ENCODE data around the gene SH2D3C. TPM values are rescaled to one million over a fixed set of nuclear protein-coding genes. Genes with fewer than 3 reads are reported as not detected.

Gene SH2D3C
- total RNA-seq, 2 experiments from 2014 or later, result 30.3 to 35.2 TPM

DNA sequence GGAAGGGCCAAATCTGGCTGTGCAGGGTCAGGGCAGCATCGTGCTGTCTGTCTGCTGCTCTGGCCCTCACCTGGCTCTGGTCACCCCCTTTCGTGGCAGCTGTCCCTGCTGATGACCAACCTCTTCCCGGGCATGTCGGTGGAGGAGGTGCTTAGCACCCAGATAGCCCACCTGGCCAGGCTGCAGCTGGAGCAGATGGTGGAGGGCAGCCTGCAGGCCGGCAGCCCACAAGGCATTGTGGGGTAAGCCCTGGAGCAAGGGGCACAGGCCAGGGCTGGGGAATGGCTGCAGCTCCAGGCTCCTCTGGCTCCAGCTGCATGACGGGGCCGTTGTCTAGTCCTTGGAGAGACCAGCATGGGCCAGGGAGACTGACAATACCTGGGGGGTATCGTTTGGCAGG lies 51.6 kb downstream of the SH2D3C start:
- H3K4me1 Mint-ChIP-seq, result no peaks in the 10 kb centered on the region
- H3K9me3 Mint-ChIP-seq (ENCODE audit: low read depth), result no peaks in the 10 kb centered on the region
- DNase-seq (no peak), ATAC-seq (no peak)
- ChIA-PET CTCF (interaction anchor here (0.6 to 1.0 kb wide), 2 partner anchors 8 to 37 kb away, joined by 3 to 4 read pairs; no protein-coding TSS in a partner anchor), POLR2A (no interaction called here)
- no peak overlapping the region for H3K27ac Mint-ChIP-seq
- no peaks in the 10 kb centered on the region for H3K36me3 Mint-ChIP-seq (ENCODE audit: low read depth)
- no peaks in the 10 kb centered on the region for H3K27me3 Mint-ChIP-seq
- intact Hi-C loops (cut with DNase I, micrococcal nuclease), result no loop called here
- H3K4me3 Mint-ChIP-seq, result no peak overlapping the region

GRCh38 chr9:127724012-127724411 lies 54.5 kb downstream of the SH2D3C start:
- Mint-ChIP-seq H3K36me3 (ENCODE audit: low read depth) (no peaks in the 10 kb centered on the region), H3K4me1 (peaks cover 11% of the 10 kb centered on the region), H3K27ac (no peak overlapping the region), H3K27me3 (no peaks in the 10 kb centered on the region), H3K9me3 (ENCODE audit: low read depth) (no peaks in the 10 kb centered on the region), H3K4me3 (no peak overlapping the region)
- ATAC-seq (no peak), DNase-seq (no peak)
- intact Hi-C loops (cut with DNase I, micrococcal nuclease), result no loop called here
- ChIA-PET POLR2A (no interaction called here), CTCF (interaction anchor here (0.6 kb wide), 1 partner anchor 198 kb away, joined by 3 read pairs; no protein-coding TSS in a partner anchor)

GRCh38 chr9:127723444-127723843 lies 55.0 kb downstream of the SH2D3C start:
- H3K4me1 Mint-ChIP-seq, result peaks cover 11% of the 10 kb centered on the region
- no peak overlapping the region for H3K27ac Mint-ChIP-seq
- no peak overlapping the region for H3K4me3 Mint-ChIP-seq
- ATAC-seq (no peak), DNase-seq (no peak)
- no peaks in the 10 kb centered on the region for H3K9me3 Mint-ChIP-seq (ENCODE audit: low read depth)
- ChIA-PET POLR2A (no interaction called here), CTCF (no interaction called here)
- no peaks in the 10 kb centered on the region for H3K36me3 Mint-ChIP-seq (ENCODE audit: low read depth)
- no peaks in the 10 kb centered on the region for H3K27me3 Mint-ChIP-seq
- intact Hi-C loops (cut with DNase I, micrococcal nuclease), result no loop called here

- no peak for ATAC-seq
- ChIA-PET POLR2A (no interaction called here), CTCF (no interaction called here)
- H3K4me1 Mint-ChIP-seq, result peaks cover 11% of the 10 kb centered on the region
- intact Hi-C loops (cut with DNase I, micrococcal nuclease), result no loop called here
- H3K4me3 Mint-ChIP-seq, result no peak overlapping the region
- no peak overlapping the region for H3K27ac Mint-ChIP-seq
- no peaks in the 10 kb centered on the region for H3K9me3 Mint-ChIP-seq (ENCODE audit: low read depth)
- no peaks in the 10 kb centered on the region for H3K27me3 Mint-ChIP-seq
- no peak for DNase-seq
- no peaks in the 10 kb centered on the region for H3K36me3 Mint-ChIP-seq (ENCODE audit: low read depth)
Observed at GRCh38 chr9:127723013-127723412, 55.5 kb downstream of the SH2D3C start.

GRCh38 chr9:127722055-127722745 lies 56.3 kb downstream of the SH2D3C start:
- no peak overlapping the region for H3K4me3 Mint-ChIP-seq
- H3K9me3 Mint-ChIP-seq (ENCODE audit: low read depth), result no peaks in the 10 kb centered on the region
- peaks cover 11% of the 10 kb centered on the region for H3K4me1 Mint-ChIP-seq
- no peaks in the 10 kb centered on the region for H3K27me3 Mint-ChIP-seq
- H3K27ac Mint-ChIP-seq, result no peak overlapping the region
- ChIA-PET CTCF (interaction anchor here (1.5 kb wide), 1 partner anchor 12 kb away, joined by 7 read pairs; the partner anchor contains the start of gene TOR2A), POLR2A (no interaction called here)
- no peak for DNase-seq
- no peaks in the 10 kb centered on the region for H3K36me3 Mint-ChIP-seq (ENCODE audit: low read depth)
- intact Hi-C loops (cut with DNase I, micrococcal nuclease), result no loop called here
- ATAC-seq, result no peak

GRCh38 chr9:127721391-127721821 lies 57.1 kb downstream of the SH2D3C start:
- intact Hi-C loops (cut with DNase I, micrococcal nuclease), result no loop called here
- no peak for ATAC-seq
- no peaks in the 10 kb centered on the region for H3K9me3 Mint-ChIP-seq (ENCODE audit: low read depth)

GRCh38 chr9:127720865-127721227 lies 57.6 kb downstream of the SH2D3C start:
- no peak overlapping the region for H3K4me3 Mint-ChIP-seq
- no peaks in the 10 kb centered on the region for H3K9me3 Mint-ChIP-seq (ENCODE audit: low read depth)
- no peak overlapping the region for H3K27ac Mint-ChIP-seq
- H3K4me1 Mint-ChIP-seq, result peaks cover 16% of the 10 kb centered on the region
- no peaks in the 10 kb centered on the region for H3K27me3 Mint-ChIP-seq
- CTCF ChIA-PET, result interaction anchor here (1.5 kb wide), 1 partner anchor 14 kb away, joined by 7 read pairs; the partner anchor contains the start of gene TOR2A
- DNase-seq (no peak), ATAC-seq (no peak)
- POLR2A ChIA-PET, result no interaction called here
- intact Hi-C loops (cut with DNase I, micrococcal nuclease), result no loop called here
- H3K36me3 Mint-ChIP-seq (ENCODE audit: low read depth), result no peaks in the 10 kb centered on the region

More at GRCh38 chr9:127721391-127721821, 57.1 kb downstream of the SH2D3C start:
- Mint-ChIP-seq H3K4me1 (peaks cover 11% of the 10 kb centered on the region), H3K27ac (no peak overlapping the region), H3K4me3 (no peak overlapping the region), H3K27me3 (no peaks in the 10 kb centered on the region), H3K36me3 (ENCODE audit: low read depth) (no peaks in the 10 kb centered on the region)
- POLR2A ChIA-PET, result no interaction called here
- CTCF ChIA-PET, result interaction anchor here (0.7 to 1.5 kb wide), 2 partner anchors 13 to 93 kb away, joined by 3 to 7 read pairs; partner anchors contain the start of gene TOR2A
- no peak for DNase-seq

DNA sequence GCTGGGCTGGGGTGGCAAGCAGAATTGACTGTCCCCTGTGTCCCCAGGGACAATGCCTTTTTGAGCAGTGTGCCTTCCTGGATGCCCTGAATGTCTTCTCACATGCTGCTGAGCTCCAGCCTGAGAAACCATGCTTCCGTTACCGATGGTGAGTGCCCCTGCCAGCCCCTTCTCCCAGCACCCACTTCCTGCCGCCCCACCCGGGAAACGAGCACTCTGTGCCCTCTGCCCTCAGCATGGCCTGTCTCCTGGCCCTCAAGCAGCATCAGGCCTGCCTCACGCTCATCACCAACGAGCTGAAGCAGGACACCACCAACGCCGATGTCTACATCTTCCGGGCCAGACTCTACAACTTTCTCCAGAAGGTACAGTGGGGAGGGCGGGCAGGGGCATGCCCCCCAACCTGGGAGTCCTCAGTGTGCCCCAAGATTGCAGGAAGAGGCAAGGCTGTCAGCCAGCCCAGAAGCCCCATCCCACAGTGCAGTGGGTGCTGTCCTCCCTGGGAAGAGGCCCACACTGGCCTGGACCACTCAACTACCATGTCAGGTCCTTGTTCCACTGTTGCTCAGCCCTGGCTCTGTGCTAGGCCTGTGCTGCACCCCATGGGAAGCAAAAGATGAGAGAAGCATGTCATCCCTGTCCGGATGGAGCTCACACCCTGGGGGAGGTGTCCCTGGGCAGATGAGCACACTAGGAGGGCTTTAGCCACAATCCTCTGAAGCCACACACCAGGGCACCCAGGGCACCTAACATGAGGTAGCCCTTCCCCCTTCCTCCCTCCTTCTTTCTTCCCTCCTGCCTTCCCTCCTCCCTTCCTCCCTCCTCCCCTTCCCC lies 58.2 kb downstream of the SH2D3C start:
- H3K4me3 Mint-ChIP-seq, result no peak overlapping the region
- no peak for DNase-seq
- CTCF ChIA-PET, result interaction anchor here (0.7 kb wide), 1 partner anchor 201 kb away, joined by 3 read pairs; no protein-coding TSS in a partner anchor

GRCh38 chr9:127717766-127718165 lies 60.7 kb downstream of the SH2D3C start:
- Mint-ChIP-seq H3K36me3 (ENCODE audit: low read depth) (no peaks in the 10 kb centered on the region), H3K4me1 (peaks cover 20% of the 10 kb centered on the region), H3K27me3 (no peaks in the 10 kb centered on the region), H3K27ac (no peak overlapping the region), H3K9me3 (ENCODE audit: low read depth) (no peaks in the 10 kb centered on the region), H3K4me3 (no peak overlapping the region)
- CTCF ChIA-PET, result interaction anchor here (0.6 to 1.1 kb wide), 4 partner anchors 11 to 139 kb away, joined by 3 to 4 read pairs (median 3); no protein-coding TSS in a partner anchor
- intact Hi-C loops (cut with DNase I, micrococcal nuclease), result loop anchor here (5.0 kb wide), 3 partner anchors 215 to 800 kb away; partner anchors contain the start of genes COQ4 (in 1 of the 2) and TRUB2 (in 1 of the 2)
- POLR2A ChIA-PET, result no interaction called here
- ATAC-seq (no peak), DNase-seq (no peak)

More for the DNA sequence above, 58.2 kb downstream of the SH2D3C start:
- peak overlapping the region; percentile 45 for H3K27ac Mint-ChIP-seq
- no peaks in the 10 kb centered on the region for H3K27me3 Mint-ChIP-seq
- POLR2A ChIA-PET, result interaction anchor here (0.7 kb wide), 1 partner anchor 11 kb away, joined by 3 read pairs; no protein-coding TSS in a partner anchor
- H3K4me1 Mint-ChIP-seq, result peaks cover 16% of the 10 kb centered on the region
- no peaks in the 10 kb centered on the region for H3K36me3 Mint-ChIP-seq (ENCODE audit: low read depth)
- H3K9me3 Mint-ChIP-seq (ENCODE audit: low read depth), result no peaks in the 10 kb centered on the region
- intact Hi-C loops (cut with DNase I, micrococcal nuclease), result no loop called here
- no peak for ATAC-seq

GRCh38 chr9:127716412-127716811 lies 62.1 kb downstream of the SH2D3C start:
- ChIA-PET POLR2A (interaction anchor here (1.0 to 1.2 kb wide), 2 partner anchors 19 to 77 kb away, joined by 3 to 6 read pairs; partner anchors contain the start of gene TOR2A), CTCF (interaction anchor here (0.7 to 2.6 kb wide), 4 partner anchors 19 to 203 kb away, joined by 3 to 14 read pairs (median 4); partner anchors contain the start of genes CDK9, ENG and TOR2A)
- Mint-ChIP-seq H3K27ac (peak overlapping the region; percentile 97), H3K4me3 (peak overlapping the region; percentile 92), H3K27me3 (no peaks in the 10 kb centered on the region), H3K36me3 (ENCODE audit: low read depth) (peaks cover 3% of the 10 kb centered on the region), H3K4me1 (peaks cover 23% of the 10 kb centered on the region), H3K9me3 (ENCODE audit: low read depth) (no peaks in the 10 kb centered on the region)
- intact Hi-C loops (cut with DNase I, micrococcal nuclease), result loop anchor here (5.0 kb wide), 3 partner anchors 214 to 799 kb away; partner anchors contain the start of genes COQ4 (in 1 of the 2) and TRUB2 (in 1 of the 2)
- no peak for DNase-seq
- ATAC-seq, result no peak

Measured in activated CD4-positive, alpha-beta T cell treated with anti-CD3 and anti-CD28 coated beads for 36 hours (primary cell).